ENCODE results near the gene CYP2A7.

CYP2A7 gene

GRCh38 chr19:40831502-40832430, 50.3 kb downstream of the CYP2A7 start (continued):
- TF ChIP-seq PATZ1 (tag by site-specific recombination; IDR thresholded peaks at IDR 0.05) = peak; percentile 97
- TF ChIP-seq ZBTB17 (tag by site-specific recombination; IDR thresholded peaks at IDR 0.05) = peak; percentile 95
- TF ChIP-seq ZEB2 (tag by site-specific recombination; IDR thresholded peaks at IDR 0.05) = peak; percentile 99
- TF ChIP-seq ZSCAN4 (tag by site-specific recombination; IDR thresholded peaks at IDR 0.05) = peak; percentile 62; the same call in 1 of the 2 replicates
- TF ChIP-seq KLF8 (tag by site-specific recombination; IDR thresholded peaks at IDR 0.05) = peak; percentile 96; the same call in 1 of the 2 replicates
- TF ChIP-seq KLF17 (tag by site-specific recombination; IDR thresholded peaks at IDR 0.05) = peak; percentile 100
- no peak for TF ChIP-seq ZNF777 (tag by site-specific recombination; IDR thresholded peaks at IDR 0.05; ENCODE audit: borderline replicate concordance)
- peak; percentile 60; the same call in 1 of the 2 replicates for TF ChIP-seq SP3 (tag by site-specific recombination; IDR thresholded peaks at IDR 0.05)
- TF ChIP-seq SP2 (tag by site-specific recombination; IDR thresholded peaks at IDR 0.05) = 0 out of 2 replicates have a peak, but pooled peaks have one; percentile 7
- no peak for TF ChIP-seq ZNF112 (tag by site-specific recombination; IDR thresholded peaks at IDR 0.05)
- TF ChIP-seq ZFP37 (tag by site-specific recombination; IDR thresholded peaks at IDR 0.05) = peak; percentile 78
- TF ChIP-seq ZNF223 (tag by site-specific recombination; IDR thresholded peaks at IDR 0.05) = no peak
- peak; percentile 91 for TF ChIP-seq ZBTB21 (tag by site-specific recombination; IDR thresholded peaks at IDR 0.05)
- TF ChIP-seq ZNF580 (tag by site-specific recombination; IDR thresholded peaks at IDR 0.05) = peak; percentile 86
- TF ChIP-seq ZNF16 (tag by site-specific recombination; IDR thresholded peaks at IDR 0.05; ENCODE audit: low read depth) = no peak
- TF ChIP-seq ZSCAN23 (tag by site-specific recombination; IDR thresholded peaks at IDR 0.05) = peak; percentile 92
- 0 out of 2 replicates have a peak, but pooled peaks have one; percentile 81 for TF ChIP-seq ZNF362 (tag by site-specific recombination; IDR thresholded peaks at IDR 0.05)
- TF ChIP-seq ZNF518A (tag by site-specific recombination; conservative IDR thresholded peaks at IDR 0.05; ENCODE audit: low read depth) = peak; percentile 69
- TF ChIP-seq ZNF558 (tag by site-specific recombination; IDR thresholded peaks at IDR 0.05) = peak; percentile 89
- no peak for TF ChIP-seq ZNF624 (tag by site-specific recombination; IDR thresholded peaks at IDR 0.05)
- TF ChIP-seq ZSCAN30 (tag by site-specific recombination; IDR thresholded peaks at IDR 0.05) = peak; percentile 98
- 0 out of 2 replicates have a peak, but pooled peaks have one; percentile 67 for TF ChIP-seq ZNF416 (tag by site-specific recombination; IDR thresholded peaks at IDR 0.05)
- no peak for TF ChIP-seq ZNF221 (tag by site-specific recombination; IDR thresholded peaks at IDR 0.05; ENCODE audit: borderline replicate concordance)
- peak; percentile 30 for TF ChIP-seq ZBTB26 (tag by site-specific recombination; optimal IDR thresholded peaks at IDR 0.05)
- peak; percentile 72 for TF ChIP-seq GFI1B (tag by site-specific recombination; IDR thresholded peaks at IDR 0.05)
- no peak for TF ChIP-seq HOXA7 (CRISPR knock-in tag; IDR thresholded peaks at IDR 0.05; ENCODE audit: borderline replicate concordance)
- TF ChIP-seq ZNF677 (tag by site-specific recombination; IDR thresholded peaks at IDR 0.05) = no peak
